Stimulated activated naive B cell treated with anti-CD40 and anti-IgM and Interleukin-4, amounts not matched to agents 10 μg/mL and 1 μg/mL and 100 μg/mL, for 72 hours (primary cell): Measurements from ENCODE around the gene CHD6.

Experiments used
- ATAC-seq, 2 donors: fragments of 150-1000 bp; cut with Tn5 transposase; replicated peaks; 2 replicates each; pipeline ENCODE4 v1.10.0; 2021; ENCODE audit warnings: moderate library complexity in 1 of 2
- DNase-seq: peaks from one replicate; pipeline ENCODE4 v3.0.0; 2021
- H3K27ac Mint-ChIP-seq: one replicate; pipeline ENCODE4 v1.8.0; 2022; ENCODE audit warnings: mild to moderate bottlenecking, mixed read lengths
- H3K27me3 Mint-ChIP-seq, 2 donors: one replicate each; pipeline ENCODE4 v1.8.0; 2022; ENCODE audit warnings: mixed read lengths in 2 of 2
- H3K36me3 Mint-ChIP-seq, 2 donors: one replicate each; pipeline ENCODE4 v1.8.0; 2022; ENCODE audit warnings: mixed read lengths in 2 of 2, mild to moderate bottlenecking in 1 of 2
- H3K4me1 Mint-ChIP-seq, 2 donors: one replicate each; pipeline ENCODE4 v1.8.0; 2022; ENCODE audit warnings: mixed read lengths in 2 of 2, mild to moderate bottlenecking in 1 of 2
- H3K4me3 Mint-ChIP-seq, 2 donors: one replicate each; pipeline ENCODE4 v1.8.0; 2022; ENCODE audit warnings: mild to moderate bottlenecking in 2 of 2, mixed read lengths in 2 of 2, moderate library complexity in 1 of 2
- H3K9me3 Mint-ChIP-seq, 2 donors: one replicate each; pipeline ENCODE4 v1.8.0; 2022; ENCODE audit warnings: mixed read lengths in 2 of 2, mild to moderate bottlenecking in 1 of 2

The CHD6 gene

DNA sequence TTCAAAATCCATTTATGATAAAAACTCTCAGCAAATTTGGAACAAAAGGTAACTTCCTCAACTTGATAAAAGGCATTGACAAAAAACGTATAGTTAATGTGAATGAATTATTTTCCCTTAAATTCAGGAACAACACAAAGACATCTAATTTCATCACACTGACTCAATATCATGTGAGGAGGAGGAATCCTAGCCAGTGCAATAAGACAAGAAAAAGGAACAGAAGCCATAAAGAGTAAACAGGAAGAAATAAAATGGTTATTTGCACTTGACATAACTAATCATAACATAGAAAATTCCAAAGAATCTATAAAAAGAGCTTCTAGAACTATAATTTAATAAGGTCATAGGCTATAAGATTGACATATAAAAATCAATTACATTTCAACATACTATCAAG lies 31.4 kb downstream of the CHD6 start:
- no peaks in the 10 kb centered on the region for H3K27me3 Mint-ChIP-seq
- H3K9me3 Mint-ChIP-seq, result peaks cover 19 to 20% of the 10 kb centered on the region in 2 donors
- H3K27ac Mint-ChIP-seq, result no peak overlapping the region
- peaks cover 30 to 43% of the 10 kb centered on the region in 2 donors for H3K36me3 Mint-ChIP-seq
- DNase-seq (no peak), ATAC-seq (no peak)
- H3K4me1 Mint-ChIP-seq, result peaks cover 13 to 32% of the 10 kb centered on the region in 2 donors
- H3K4me3 Mint-ChIP-seq, result no peak overlapping the region

DNA sequence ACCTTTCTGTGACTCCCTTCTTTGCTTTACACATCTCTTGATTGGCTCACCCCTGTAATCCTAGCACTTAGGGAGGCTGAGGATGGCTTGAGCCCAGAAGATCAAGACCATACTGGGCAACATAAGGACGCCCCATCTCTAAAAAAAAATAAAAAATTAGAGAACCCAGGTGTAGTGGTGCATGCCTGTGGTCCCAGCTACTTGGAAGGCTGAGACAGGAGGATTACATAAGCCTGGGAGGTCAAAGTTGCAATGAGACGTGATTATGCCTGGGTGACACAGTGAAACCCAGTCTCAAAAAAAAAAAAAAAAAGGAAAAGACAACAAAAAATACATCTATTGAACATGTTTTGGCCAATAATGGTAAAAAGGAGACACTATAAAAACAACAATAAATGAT lies 37.8 kb downstream of the CHD6 start:
- Mint-ChIP-seq H3K27ac (peak overlapping the region; percentile 37), H3K36me3 (peaks cover 14 to 25% of the 10 kb centered on the region in 2 donors), H3K27me3 (no peaks in the 10 kb centered on the region), H3K9me3 (peaks cover 8 to 14% of the 10 kb centered on the region in 2 donors), H3K4me1 (peaks cover 28 to 69% of the 10 kb centered on the region in 2 donors), H3K4me3 (no peak overlapping the region)
- ATAC-seq (no peak), DNase-seq (no peak)

DNA sequence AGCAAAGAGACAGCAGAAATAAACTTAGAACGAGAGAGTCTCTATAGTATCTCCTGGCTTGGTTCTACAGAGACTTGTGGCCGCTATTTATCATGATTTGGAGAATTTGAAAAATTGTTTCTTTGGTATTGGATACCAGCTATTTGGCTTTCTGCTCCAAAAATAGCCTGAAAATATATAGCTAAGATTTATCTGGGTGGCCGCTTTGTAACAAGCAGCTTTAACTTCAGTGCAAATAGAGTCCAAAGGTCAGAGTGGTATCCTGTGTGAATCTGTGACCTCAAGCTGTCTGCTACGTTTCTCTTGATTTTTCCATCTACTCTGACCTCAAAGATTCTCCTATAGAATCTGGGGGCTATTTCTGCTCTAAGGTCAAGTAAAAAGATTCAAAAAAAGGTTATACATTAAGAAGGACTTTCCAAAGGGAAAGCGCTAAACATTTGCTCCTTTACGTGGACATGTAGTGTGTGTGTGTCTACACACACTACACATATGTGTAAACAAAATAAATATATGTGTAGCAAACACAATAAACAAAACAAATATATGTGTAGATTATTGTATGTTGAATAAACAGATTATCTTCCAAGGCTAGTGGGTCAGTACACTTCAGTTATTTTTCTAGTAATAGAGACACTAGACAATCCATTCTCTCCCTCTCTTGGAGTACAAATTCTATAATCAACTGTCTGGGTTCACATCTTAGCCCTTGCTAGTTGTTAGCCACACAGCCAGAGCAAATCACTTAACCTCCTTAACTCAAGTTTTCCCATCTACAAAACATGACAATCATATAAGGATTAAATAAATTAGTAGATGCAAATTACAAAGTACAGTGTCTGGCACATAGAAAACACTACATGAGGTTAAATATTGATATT lies 40.8 kb downstream of the CHD6 start:
- Mint-ChIP-seq H3K27me3 (no peaks in the 10 kb centered on the region), H3K27ac (no peak overlapping the region)
- DNase-seq, result no peak

GRCh38 chr20:41575412-41575811 lies 42.8 kb downstream of the CHD6 start:
- peaks cover 4 to 22% of the 10 kb centered on the region in 2 donors for H3K36me3 Mint-ChIP-seq
- no peak overlapping the region for H3K4me3 Mint-ChIP-seq
- no peak overlapping the region for H3K27ac Mint-ChIP-seq
- no peaks in the 10 kb centered on the region for H3K27me3 Mint-ChIP-seq
- H3K4me1 Mint-ChIP-seq, result peaks cover 49 to 81% of the 10 kb centered on the region in 2 donors
- H3K9me3 Mint-ChIP-seq, result peaks cover 4 to 5% of the 10 kb centered on the region in 2 donors
- no peak for ATAC-seq
- no peak for DNase-seq

More for the DNA sequence above, 40.8 kb downstream of the CHD6 start:
- Mint-ChIP-seq H3K4me1 (peaks cover 42 to 81% of the 10 kb centered on the region in 2 donors), H3K4me3 (no peak overlapping the region), H3K36me3 (peaks cover 4 to 23% of the 10 kb centered on the region in 2 donors), H3K9me3 (peaks cover 4 to 5% of the 10 kb centered on the region in 2 donors)
- ATAC-seq, result peak; percentile 55

DNA sequence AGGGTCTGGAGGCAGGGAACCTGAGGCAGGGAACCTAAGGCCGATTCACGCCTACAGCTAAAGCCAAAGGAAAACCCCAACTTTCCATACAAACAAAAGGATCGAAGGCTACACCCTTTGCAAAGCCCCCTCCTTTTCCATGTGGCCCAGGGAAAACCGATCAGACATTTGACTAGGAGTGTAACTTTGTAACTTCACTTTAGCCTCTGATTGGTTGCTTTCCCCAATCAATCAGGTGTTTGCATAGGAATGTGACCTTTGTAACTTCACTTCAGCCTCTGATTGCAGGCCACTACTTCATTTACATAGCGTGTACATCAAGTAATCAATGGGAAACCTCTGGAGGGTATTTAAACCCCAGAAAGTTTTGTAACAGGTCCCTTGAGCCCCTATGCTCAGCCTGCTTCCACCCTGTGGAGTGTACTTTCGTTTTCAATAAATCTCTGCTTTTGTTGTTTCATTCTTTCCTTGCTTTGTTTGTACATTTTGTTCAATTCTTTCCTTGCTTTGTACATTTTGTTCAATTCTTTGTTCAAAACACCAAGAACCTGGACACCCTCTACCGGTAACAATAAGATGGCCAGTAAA lies 43.3 kb downstream of the CHD6 start:
- no peaks in the 10 kb centered on the region for H3K27me3 Mint-ChIP-seq
- DNase-seq (no peak), ATAC-seq (no peak)
- H3K4me3 Mint-ChIP-seq, result no peak overlapping the region
- H3K27ac Mint-ChIP-seq, result no peak overlapping the region
- H3K9me3 Mint-ChIP-seq, result peaks cover 4 to 5% of the 10 kb centered on the region in 2 donors
- peaks cover 4 to 22% of the 10 kb centered on the region in 2 donors for H3K36me3 Mint-ChIP-seq
- peaks cover 46 to 79% of the 10 kb centered on the region in 2 donors for H3K4me1 Mint-ChIP-seq

DNA sequence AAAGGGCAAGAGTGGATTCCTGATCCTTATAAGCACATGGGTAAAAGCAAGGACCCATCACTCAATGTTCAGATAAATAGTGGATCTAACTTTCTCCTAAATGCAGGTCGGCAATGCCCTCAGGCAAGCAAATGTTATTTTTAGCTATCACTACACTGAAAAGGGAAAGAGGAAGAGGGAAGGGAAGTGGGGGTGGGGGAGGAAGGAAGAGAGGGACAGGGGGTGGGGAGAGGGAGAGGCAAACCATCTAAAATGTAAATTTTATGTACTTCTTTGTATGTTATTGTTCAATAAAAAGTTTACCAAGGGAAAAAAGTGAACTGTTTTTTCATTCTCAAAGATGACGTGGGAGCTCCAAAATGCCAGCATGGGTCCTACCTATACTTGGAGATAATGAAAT lies 44.2 kb downstream of the CHD6 start:
- ATAC-seq (no peak), DNase-seq (no peak)
- H3K4me3 Mint-ChIP-seq, result peak overlapping the region; percentile 39 to 42
- H3K27ac Mint-ChIP-seq, result peak overlapping the region; percentile 78
- peaks cover 4 to 5% of the 10 kb centered on the region in 2 donors for H3K9me3 Mint-ChIP-seq
- H3K27me3 Mint-ChIP-seq, result no peaks in the 10 kb centered on the region
- peaks cover 4 to 22% of the 10 kb centered on the region in 2 donors for H3K36me3 Mint-ChIP-seq
- H3K4me1 Mint-ChIP-seq, result peaks cover 50 to 80% of the 10 kb centered on the region in 2 donors

DNA sequence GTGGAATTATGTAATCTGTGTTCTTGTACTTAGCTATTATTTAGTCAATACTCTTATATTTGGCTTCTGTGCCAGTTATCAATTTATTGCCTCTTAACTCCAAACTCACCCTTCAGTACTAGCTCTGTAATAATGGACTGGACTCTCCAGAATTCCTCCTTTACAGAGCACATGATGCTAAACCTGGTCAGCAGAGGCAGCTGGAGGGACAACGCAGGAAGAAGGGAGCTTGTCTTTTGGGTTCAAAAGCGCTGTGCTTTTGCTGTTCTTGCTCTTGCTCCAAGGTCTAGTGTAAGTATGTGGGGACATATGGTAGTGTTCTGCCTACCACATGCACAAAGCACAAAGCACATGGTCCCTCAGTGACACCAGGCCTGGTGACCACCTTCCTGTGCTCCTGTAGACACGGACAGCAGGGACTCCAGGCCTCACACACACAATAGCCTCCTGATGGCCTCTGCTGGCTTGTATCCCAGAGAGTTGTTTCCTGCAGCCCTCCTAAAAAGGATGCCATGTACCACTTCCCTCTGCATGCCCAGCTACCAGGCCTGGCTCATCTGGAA lies 46.1 kb downstream of the CHD6 start:
- peaks cover 4 to 5% of the 10 kb centered on the region in 2 donors for H3K9me3 Mint-ChIP-seq
- peaks cover 8 to 22% of the 10 kb centered on the region in 2 donors for H3K36me3 Mint-ChIP-seq
- no peak for ATAC-seq
- H3K27me3 Mint-ChIP-seq, result no peaks in the 10 kb centered on the region
- no peak for DNase-seq
- no peak overlapping the region for H3K27ac Mint-ChIP-seq
- H3K4me1 Mint-ChIP-seq, result peaks cover 57 to 78% of the 10 kb centered on the region in 2 donors
- no peak overlapping the region for H3K4me3 Mint-ChIP-seq

GRCh38 chr20:41571006-41571405 lies 47.2 kb downstream of the CHD6 start:
- Mint-ChIP-seq H3K27me3 (no peaks in the 10 kb centered on the region), H3K4me1 (peaks cover 58 to 77% of the 10 kb centered on the region in 2 donors), H3K36me3 (peaks cover 10 to 28% of the 10 kb centered on the region in 2 donors), H3K4me3 (no peak overlapping the region), H3K27ac (no peak overlapping the region), H3K9me3 (peaks cover 4 to 7% of the 10 kb centered on the region in 2 donors)
- DNase-seq (no peak), ATAC-seq (no peak)

GRCh38 chr20:41570557-41570956 lies 47.6 kb downstream of the CHD6 start:
- H3K4me3 Mint-ChIP-seq, result no peak overlapping the region
- peaks cover 60 to 77% of the 10 kb centered on the region in 2 donors for H3K4me1 Mint-ChIP-seq
- H3K36me3 Mint-ChIP-seq, result peaks cover 9 to 31% of the 10 kb centered on the region in 2 donors
- H3K27me3 Mint-ChIP-seq, result no peaks in the 10 kb centered on the region
- peaks cover 3 to 6% of the 10 kb centered on the region in 2 donors for H3K9me3 Mint-ChIP-seq
- no peak overlapping the region for H3K27ac Mint-ChIP-seq
- no peak for ATAC-seq
- no peak for DNase-seq

- H3K27me3 Mint-ChIP-seq, result no peaks in the 10 kb centered on the region
- no peak for ATAC-seq
- H3K27ac Mint-ChIP-seq, result no peak overlapping the region
- H3K4me3 Mint-ChIP-seq, result no peak overlapping the region
- no peak for DNase-seq
- peaks cover 0 to 5% of the 10 kb centered on the region in 2 donors for H3K9me3 Mint-ChIP-seq
- H3K36me3 Mint-ChIP-seq, result peaks cover 12 to 22% of the 10 kb centered on the region in 2 donors
- peaks cover 49 to 78% of the 10 kb centered on the region in 2 donors for H3K4me1 Mint-ChIP-seq
Observed at GRCh38 chr20:41567615-41568014, 50.6 kb downstream of the CHD6 start.

GRCh38 chr20:41566896-41567527 lies 51.2 kb downstream of the CHD6 start:
- ATAC-seq (no peak), DNase-seq (no peak)
- Mint-ChIP-seq H3K4me3 (no peak overlapping the region), H3K36me3 (peaks cover 12 to 22% of the 10 kb centered on the region in 2 donors), H3K27me3 (no peaks in the 10 kb centered on the region), H3K27ac (no peak overlapping the region), H3K9me3 (peaks cover 0 to 5% of the 10 kb centered on the region in 2 donors), H3K4me1 (peaks cover 44 to 74% of the 10 kb centered on the region in 2 donors)

DNA sequence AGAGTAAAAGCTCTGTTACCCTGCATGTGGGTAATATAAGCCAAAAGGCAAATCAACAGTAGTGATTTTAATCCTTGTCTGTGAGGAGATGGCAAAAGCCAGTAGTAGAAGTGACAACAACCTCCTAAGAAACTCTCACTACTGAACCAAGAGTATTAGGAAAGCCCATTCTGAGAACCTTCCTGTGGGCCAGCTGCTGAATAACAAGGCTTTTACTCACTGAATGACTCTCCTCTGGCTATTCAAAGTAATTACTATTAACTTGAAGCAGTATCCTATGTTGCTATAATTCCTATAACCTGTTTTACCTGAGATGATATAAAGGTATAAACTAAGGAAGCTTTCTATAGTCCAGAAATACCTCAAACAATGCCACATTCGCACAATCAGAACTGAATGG lies 55.1 kb downstream of the CHD6 start:
- DNase-seq, result no peak
- H3K27ac Mint-ChIP-seq, result no peak overlapping the region
- H3K4me1 Mint-ChIP-seq, result peaks cover 57 to 85% of the 10 kb centered on the region in 2 donors
- H3K36me3 Mint-ChIP-seq, result peaks cover 14 to 30% of the 10 kb centered on the region in 2 donors
- peaks cover 0 to 5% of the 10 kb centered on the region in 2 donors for H3K9me3 Mint-ChIP-seq
- no peaks in the 10 kb centered on the region for H3K27me3 Mint-ChIP-seq
- peak in 1 of 2 donors; percentile 39 for ATAC-seq
- H3K4me3 Mint-ChIP-seq, result no peak overlapping the region

GRCh38 chr20:41560970-41561369 lies 57.2 kb downstream of the CHD6 start:
- no peak overlapping the region for H3K4me3 Mint-ChIP-seq
- DNase-seq, result no peak
- peaks cover 14 to 35% of the 10 kb centered on the region in 2 donors for H3K36me3 Mint-ChIP-seq
- no peaks in the 10 kb centered on the region for H3K27me3 Mint-ChIP-seq
- ATAC-seq, result no peak
- H3K4me1 Mint-ChIP-seq, result peaks cover 45 to 75% of the 10 kb centered on the region in 2 donors
- H3K9me3 Mint-ChIP-seq, result peaks cover 0 to 6% of the 10 kb centered on the region in 2 donors
- H3K27ac Mint-ChIP-seq, result no peak overlapping the region

GRCh38 chr20:41559658-41560057 lies 58.5 kb downstream of the CHD6 start:
- ATAC-seq (no peak), DNase-seq (no peak)
- Mint-ChIP-seq H3K27ac (peak overlapping the region; percentile 4), H3K27me3 (no peaks in the 10 kb centered on the region), H3K36me3 (peaks cover 10 to 27% of the 10 kb centered on the region in 2 donors), H3K4me1 (peaks cover 39 to 65% of the 10 kb centered on the region in 2 donors), H3K9me3 (peaks cover 0 to 4% of the 10 kb centered on the region in 2 donors), H3K4me3 (no peak overlapping the region)
